Testis (tissue), 2 donors: ENCODE measurements around the gene STARD7.

Source experiments
- POLR2A ChIP-seq: fragments of 450-650 bp; IDR thresholded peaks from one replicate; pipeline ENCODE4 v1.6.1; 2017; ENCODE audit warnings: antibody characterized with exemption, mild to moderate bottlenecking, moderate library complexity
- TF ChIP-seq, protein P1 (sequence below), 3 experiments: fragments of 450-650 bp in 2 of 3; fragments of 200-600 bp in 1 of 3; sonication (generic) in 1 of 3; IDR thresholded peaks; one replicate each; pipeline ENCODE4 v1.5.1; 2016 to 2019; ENCODE audit warnings: antibody characterized with exemption in 3 of 3, mild to moderate bottlenecking in 2 of 3, moderate library complexity in 1 of 3

DNA sequence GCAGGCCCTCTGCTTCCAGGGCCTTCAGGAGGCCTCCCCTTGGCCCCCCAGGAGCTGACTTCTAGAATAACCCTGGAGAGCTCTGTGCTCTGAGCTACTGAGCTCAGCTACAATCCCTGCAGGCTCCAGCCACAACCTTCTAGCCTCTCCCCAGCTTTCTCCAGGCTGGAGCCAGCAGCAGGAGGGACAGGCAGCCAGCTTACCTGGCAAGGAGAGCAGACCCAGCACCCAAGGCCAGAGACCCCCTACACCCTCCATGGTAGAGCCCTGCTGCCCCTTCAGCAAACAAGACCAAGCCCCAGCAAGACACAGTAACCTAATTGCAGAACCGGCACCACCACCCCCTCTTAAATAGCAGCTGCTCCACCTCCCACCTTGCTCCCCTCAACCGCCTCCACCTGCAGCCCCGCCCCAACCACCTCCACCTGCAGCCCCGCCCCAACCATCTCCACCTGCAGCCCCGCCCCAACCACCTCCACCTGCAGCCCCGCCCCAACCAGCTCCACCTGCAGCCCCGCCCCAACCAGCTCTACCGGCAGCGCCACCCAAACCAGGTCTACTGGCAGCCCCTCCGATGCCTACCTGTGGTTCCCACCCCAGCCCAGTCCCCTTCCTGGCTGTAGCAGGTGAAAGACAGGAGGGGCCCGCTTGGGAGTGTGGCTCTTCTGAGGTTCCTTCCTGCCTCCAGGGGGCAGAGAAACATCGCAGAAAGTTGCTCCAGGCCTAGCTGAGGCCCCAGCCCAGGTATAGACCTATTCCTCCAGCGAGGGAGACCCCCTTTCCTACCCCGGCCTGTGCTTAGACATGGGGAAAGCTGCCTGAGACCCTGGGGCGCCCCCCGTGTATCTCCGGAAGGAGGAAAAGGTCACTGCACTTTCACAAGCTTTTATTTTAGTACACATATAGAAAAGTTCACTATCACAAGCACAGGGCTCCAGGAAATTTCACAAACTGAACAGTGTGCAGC is 70.2 kb downstream of the STARD7 start, which contains the start of gene ASTL:
- no peak for TF ChIP-seq POLR2A
- TF ChIP-seq, protein P1, sequence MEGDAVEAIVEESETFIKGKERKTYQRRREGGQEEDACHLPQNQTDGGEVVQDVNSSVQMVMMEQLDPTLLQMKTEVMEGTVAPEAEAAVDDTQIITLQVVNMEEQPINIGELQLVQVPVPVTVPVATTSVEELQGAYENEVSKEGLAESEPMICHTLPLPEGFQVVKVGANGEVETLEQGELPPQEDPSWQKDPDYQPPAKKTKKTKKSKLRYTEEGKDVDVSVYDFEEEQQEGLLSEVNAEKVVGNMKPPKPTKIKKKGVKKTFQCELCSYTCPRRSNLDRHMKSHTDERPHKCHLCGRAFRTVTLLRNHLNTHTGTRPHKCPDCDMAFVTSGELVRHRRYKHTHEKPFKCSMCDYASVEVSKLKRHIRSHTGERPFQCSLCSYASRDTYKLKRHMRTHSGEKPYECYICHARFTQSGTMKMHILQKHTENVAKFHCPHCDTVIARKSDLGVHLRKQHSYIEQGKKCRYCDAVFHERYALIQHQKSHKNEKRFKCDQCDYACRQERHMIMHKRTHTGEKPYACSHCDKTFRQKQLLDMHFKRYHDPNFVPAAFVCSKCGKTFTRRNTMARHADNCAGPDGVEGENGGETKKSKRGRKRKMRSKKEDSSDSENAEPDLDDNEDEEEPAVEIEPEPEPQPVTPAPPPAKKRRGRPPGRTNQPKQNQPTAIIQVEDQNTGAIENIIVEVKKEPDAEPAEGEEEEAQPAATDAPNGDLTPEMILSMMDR (IDR thresholded peaks at IDR 0.05), result peak; percentile 13 to 30 (median 29)
